ENCODE data around the gene IP6K3.

The IP6K3 gene

GRCh38 chr6:33700391-33701050 lies 46.2 kb downstream of the IP6K3 start:
- DNase-seq = no peak

DNA sequence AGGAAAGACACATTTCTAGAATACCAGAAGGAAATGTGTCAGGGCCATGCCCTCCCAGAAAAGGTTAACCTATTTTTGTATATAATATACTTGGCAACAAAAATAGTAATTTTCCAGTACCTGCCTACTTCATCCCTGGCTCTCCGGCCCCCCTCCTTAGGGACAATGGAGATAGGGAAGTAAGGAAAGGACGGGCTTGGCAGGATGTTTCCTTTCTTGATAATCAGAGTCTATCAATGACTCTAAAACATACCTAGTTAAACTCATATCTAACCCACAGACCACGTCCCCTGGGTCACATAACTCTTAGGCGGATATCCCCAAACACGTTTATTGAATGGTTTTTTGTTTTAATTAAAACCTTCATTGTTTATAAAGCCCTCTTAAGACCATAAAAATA lies 47.0 kb downstream of the IP6K3 start:
- DNase-seq = no peak

GRCh38 chr6:33699131-33699530 lies 47.6 kb downstream of the IP6K3 start:
- DNase-seq = no peak

DNA sequence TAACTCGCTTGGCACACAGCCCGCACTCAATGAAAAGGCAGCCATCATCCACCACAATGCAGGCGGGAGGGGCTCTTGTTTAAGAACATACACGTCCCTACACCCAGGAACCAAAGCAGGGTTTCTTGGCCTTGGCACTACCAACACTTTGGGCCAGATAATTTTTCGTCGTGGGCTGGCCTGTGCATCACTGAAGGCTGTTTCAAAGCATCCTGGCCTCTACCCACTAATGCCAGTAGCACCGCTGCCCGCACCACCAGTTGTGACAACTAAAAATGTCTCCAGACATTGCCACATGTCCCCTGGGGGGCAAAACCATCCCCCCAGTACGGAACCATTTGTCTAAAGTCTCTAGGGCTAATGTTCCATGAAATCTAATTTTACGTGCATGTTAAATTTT lies 48.2 kb downstream of the IP6K3 start:
- DNase-seq = no peak

GRCh38 chr6:33697845-33698244 lies 48.9 kb downstream of the IP6K3 start:
- DNase-seq = no peak

DNA sequence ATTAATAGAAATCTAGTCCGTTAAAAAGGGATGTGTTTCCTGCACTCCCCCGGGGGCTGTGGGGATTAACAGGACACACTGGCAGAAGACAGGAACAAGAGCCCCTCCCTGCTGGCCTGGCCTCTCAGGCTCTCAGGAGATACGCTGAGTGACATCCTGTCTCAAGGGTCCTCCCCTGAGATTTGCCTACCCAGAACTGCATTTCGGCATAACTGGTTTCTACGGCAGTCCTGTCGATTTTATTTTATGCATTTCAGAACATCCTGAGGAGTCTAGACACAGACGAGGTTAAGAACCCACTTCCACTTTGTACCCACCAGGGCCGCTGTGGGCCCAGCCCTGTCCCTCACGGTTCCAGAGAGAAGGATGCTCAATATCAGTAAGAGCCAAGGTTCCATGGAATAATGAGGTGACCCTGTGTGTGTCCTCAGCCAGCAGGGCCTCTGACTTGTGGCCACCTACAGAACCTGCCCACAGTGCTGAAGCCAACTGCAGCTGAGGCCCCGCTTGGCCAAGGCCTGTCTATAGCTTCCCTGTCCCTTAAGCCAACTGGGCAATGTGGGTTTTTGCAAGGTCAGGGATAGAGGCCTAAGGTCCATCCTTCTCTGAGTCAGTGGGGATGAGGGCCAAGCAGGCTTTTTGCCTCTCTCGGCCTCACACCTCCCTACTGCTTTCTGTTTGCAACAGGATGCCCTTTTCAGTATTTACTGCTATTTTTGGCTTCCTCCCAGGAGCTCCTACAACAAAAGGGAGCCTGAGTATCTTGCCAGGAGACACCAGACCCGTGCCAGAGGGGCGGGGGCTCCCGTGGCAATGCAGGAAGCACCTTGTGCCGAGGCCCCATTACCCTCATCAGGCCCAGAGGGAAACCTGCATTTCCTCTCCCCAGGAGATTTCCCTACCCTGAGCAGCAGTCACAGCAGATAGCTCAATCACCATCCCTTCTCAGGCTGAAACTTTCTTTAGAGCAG lies 49.9 kb downstream of the IP6K3 start:
- peak; percentile 69 for DNase-seq

DNA sequence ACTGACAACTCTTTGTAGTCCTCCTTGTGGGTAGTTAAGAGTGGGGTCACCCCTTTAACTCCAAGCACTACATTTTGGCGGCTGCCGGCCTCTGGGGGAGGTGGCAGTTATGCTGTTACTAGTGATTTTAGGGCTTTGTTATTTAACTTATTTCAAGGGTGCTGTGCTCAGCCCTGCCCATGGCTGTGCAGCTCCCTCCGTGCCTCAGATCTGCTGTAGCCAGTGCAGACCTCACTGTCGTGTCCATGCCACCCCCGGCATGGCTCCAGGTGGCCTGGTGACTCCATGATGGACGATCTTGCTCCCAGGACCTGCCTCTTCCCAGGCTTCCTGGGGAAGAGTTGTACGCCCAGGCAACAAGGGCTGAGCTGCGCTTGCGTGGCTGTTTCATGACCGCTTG lies 50.6 kb downstream of the IP6K3 start:
- no peak for DNase-seq

DNA sequence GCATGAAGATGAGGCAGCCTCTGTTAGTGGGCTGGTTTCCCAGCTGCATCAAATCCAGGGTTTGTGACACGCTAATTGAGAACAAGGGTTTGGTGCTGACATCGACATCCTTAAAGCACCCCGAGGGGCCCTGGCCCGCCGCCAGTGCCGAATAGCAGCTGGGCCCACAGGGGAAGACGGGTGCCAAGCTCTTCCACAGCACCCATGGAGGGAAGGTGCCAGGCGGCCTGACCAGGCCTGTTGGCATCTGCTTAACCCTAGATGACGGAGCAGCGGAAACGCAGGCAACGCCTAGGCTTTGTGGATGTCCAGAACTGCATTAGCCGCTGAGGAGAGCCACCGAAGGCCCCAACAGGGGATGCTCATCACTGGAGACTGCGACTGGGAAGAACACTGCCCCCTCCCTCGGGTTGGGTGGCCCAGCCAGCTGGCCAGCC lies 51.2 kb downstream of the IP6K3 start:
- no peak for DNase-seq

DNA sequence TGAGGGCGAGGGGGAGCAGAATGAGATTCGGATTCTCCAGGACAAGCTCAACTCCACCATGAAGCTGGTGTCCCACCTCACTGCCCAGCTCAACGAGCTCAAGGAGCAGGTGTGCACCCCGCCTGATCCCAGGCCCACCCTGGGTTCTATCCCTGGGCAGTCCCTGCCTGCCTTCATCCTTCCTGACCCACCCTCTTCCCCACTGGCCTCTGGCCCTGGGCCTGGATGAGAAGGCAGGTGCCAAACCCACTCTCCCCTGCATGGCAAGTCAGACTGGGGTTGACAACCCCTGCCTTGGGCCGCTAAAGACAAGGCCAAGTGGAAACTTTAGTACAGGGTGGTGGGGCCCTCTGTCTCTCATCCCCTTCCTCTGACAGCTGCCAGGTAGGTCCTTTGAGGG lies 51.7 kb downstream of the IP6K3 start:
- DNase-seq = no peak

- DNase-seq = no peak
These were observed 52.2 kb downstream of the IP6K3 start for GRCh38 chr6:33694401-33694931.

GRCh38 chr6:33693186-33694105 lies 53.3 kb downstream of the IP6K3 start:
- no peak for DNase-seq

- no peak for DNase-seq
These were observed 53.9 kb downstream of the IP6K3 start for GRCh38 chr6:33692760-33693158.

- no peak for DNase-seq
These were observed 54.5 kb downstream of the IP6K3 start for GRCh38 chr6:33692078-33692759.

DNA sequence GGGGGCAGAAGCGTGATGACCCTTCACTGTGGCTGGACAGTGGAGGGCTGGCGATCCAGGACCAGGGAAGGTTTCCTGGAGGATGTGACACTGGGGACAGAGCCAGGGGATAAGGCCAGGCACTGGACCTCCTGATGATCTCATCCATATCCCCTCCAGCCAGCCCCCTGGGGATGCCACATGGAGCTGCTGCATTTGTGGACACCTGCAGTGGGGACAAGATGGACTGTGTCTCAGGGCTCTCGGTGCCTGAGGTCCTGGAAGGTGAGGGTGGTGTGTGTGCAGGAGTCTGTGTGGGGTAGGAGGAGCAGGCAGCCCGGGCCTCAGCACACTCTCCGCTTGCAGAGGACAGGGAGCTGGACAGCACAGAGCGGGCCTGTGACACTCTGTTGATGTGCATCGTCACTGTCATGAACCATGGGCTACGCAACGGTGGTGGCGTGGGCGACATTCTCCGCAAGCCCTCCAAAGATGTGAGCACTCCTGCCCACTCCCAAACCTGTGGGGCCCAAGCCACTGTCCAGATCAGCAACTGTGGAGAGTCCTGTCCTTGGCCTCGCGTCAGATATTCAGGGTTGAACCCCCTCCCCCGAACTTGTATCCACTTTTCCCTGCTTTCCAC lies 55.1 kb downstream of the IP6K3 start:
- no peak for DNase-seq

DNA sequence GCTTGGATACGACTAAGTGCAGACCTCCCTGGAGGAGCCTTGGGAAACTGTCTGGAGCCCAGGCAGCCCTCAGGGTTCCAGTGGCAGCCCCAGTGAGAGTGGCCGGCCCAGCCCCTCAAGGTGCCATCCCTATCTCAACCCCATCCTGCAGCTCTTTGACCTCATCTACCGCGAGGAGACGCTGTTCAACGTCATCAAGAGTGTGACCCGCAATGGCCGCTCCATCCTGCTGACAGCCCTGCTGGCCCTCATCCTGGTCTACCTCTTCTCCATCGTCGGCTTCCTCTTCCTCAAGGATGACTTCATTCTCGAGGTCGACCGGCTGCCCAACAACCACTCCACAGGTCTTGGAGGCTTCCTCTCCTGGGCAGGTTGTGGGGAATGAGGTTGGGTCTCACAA lies 55.9 kb downstream of the IP6K3 start:
- no peak for DNase-seq

- DNase-seq = no peak
These were observed 56.8 kb downstream of the IP6K3 start for GRCh38 chr6:33689879-33690278.

DNA sequence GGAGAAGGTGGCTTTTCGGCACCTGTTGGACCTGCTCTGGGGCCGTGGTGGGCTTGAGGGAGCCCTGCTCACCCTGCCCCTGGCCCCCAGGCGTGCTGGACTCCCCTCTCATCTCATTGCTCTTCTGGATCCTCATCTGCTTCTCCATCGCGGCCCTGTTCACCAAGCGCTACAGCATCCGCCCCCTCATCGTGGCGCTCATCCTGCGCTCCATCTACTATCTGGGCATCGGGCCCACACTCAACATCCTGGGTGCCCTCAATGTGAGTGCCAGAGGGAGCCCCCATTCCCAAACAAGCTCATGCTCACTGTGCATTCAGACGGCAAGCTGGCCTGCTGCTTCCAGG lies 57.6 kb downstream of the IP6K3 start:
- no peak for DNase-seq

- no peak for DNase-seq
These were observed 58.1 kb downstream of the IP6K3 start for GRCh38 chr6:33688451-33689147.

DNA sequence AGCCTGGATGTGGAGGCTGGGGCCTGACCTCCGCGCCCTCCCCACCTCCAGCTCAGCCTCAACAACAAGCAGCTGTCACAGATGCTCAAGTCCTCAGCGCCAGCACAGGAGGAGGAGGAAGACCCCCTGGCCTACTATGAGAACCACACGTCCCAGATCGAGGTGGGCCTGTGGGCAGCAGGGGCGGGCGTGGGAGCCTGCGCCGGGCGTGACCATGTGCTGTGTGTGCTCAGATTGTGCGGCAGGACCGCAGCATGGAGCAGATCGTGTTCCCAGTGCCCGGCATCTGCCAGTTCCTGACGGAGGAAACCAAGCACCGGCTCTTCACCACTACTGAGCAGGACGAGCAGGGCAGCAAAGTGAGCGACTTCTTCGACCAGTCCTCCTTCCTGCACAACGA lies 58.7 kb downstream of the IP6K3 start:
- DNase-seq = no peak

- DNase-seq = no peak
These were observed 59.4 kb downstream of the IP6K3 start for GRCh38 chr6:33686981-33687975.

Data from NCI-H2107 (cell line).